NT2/D1 (cell line): ENCODE data around the gene MATCAP1.

Experiments used
- SUZ12 ChIP-seq: IDR thresholded peaks from 2 replicates; pipeline ENCODE4 v1.6.1; 2011; ENCODE audit not compliant: insufficient read length, insufficient read depth; ENCODE audit errors: extremely low read depth
- ZNF274 ChIP-seq: IDR thresholded peaks from 2 replicates; pipeline ENCODE4 v1.6.1; 2011; ENCODE audit warnings: mild to moderate bottlenecking, low read depth, low read length

- TF ChIP-seq SUZ12 = no peak
- no peak for TF ChIP-seq ZNF274
These were observed 22.5 kb upstream of the MATCAP1 start for GRCh38 chr16:67206129-67206837.
